Mesendoderm (in vitro differentiated cells): ENCODE measurements around the gene PLCD1.

Experiments used
- DNase-seq: peaks from one replicate; pipeline ENCODE4 v3.0.0; 2013
- H2AK5ac ChIP-seq: 2 replicates; pipeline ENCODE4 v1.6.1; 2013; ENCODE audit warnings: low read length, inconsistent platforms
- H2BK120ac ChIP-seq: 2 replicates; pipeline ENCODE4 v1.6.1; 2013; ENCODE audit warnings: low read depth, mild to moderate bottlenecking, low read length, moderate library complexity, mixed read lengths
- H2BK15ac ChIP-seq: replicated peaks from 2 replicates; pipeline ENCODE4 v1.6.1; 2013; ENCODE audit warnings: low read depth, mild to moderate bottlenecking, moderate library complexity
- H2BK5ac ChIP-seq: 2 replicates; pipeline ENCODE4 v1.6.1; 2013; ENCODE audit warnings: low read length, inconsistent platforms
- H3K18ac ChIP-seq: 2 replicates; pipeline ENCODE4 v1.6.1; 2013; ENCODE audit warnings: mild to moderate bottlenecking, low read length, mixed read lengths
- H3K23ac ChIP-seq: one replicate; pipeline ENCODE4 v1.6.1; 2013; ENCODE audit warnings: low read length
- H3K27ac ChIP-seq: 2 replicates; pipeline ENCODE4 v1.5.1; 2013; ENCODE audit warnings: low read depth, mild to moderate bottlenecking, inconsistent platforms, low read length, moderate library complexity
- H3K27me3 ChIP-seq: 2 replicates; pipeline ENCODE4 v1.6.1; 2013; ENCODE audit warnings: low read length, control low read depth, mild to moderate bottlenecking, inconsistent platforms; ENCODE audit not compliant: insufficient read depth, poor library complexity
- H3K36me3 ChIP-seq: 2 replicates; pipeline ENCODE4 v1.6.1; 2013; ENCODE audit warnings: low read length, inconsistent platforms; ENCODE audit not compliant: control insufficient read depth, insufficient read depth
- H3K4ac ChIP-seq: one replicate; pipeline ENCODE4 v1.6.1; 2013; ENCODE audit warnings: low read depth, mild to moderate bottlenecking, low read length, moderate library complexity
- H3K4me1 ChIP-seq: 2 replicates; pipeline ENCODE4 v1.6.1; 2013; ENCODE audit warnings: low read depth, low read length, inconsistent platforms; ENCODE audit not compliant: control insufficient read depth
- H3K4me2 ChIP-seq: 2 replicates; pipeline ENCODE4 v1.6.1; 2013; ENCODE audit warnings: low read length
- H3K4me3 ChIP-seq: 2 replicates; pipeline ENCODE4 v1.5.1; 2013; ENCODE audit warnings: mild to moderate bottlenecking, low read length
- H3K56ac ChIP-seq: one replicate; pipeline ENCODE4 v1.6.1; 2013; ENCODE audit warnings: low read length
- H3K79me1 ChIP-seq: 2 replicates; pipeline ENCODE4 v1.6.1; 2013; ENCODE audit warnings: low read length, inconsistent platforms
- H3K79me2 ChIP-seq: 2 replicates; pipeline ENCODE4 v1.6.1; 2013; ENCODE audit warnings: mild to moderate bottlenecking, low read length; ENCODE audit not compliant: control insufficient read depth, insufficient read depth
- H3K9ac ChIP-seq: 2 replicates; pipeline ENCODE4 v1.6.1; 2013; ENCODE audit warnings: low read length, inconsistent platforms
- H4K5ac ChIP-seq: one replicate; pipeline ENCODE4 v1.6.1; 2013; ENCODE audit warnings: low read length
- H4K8ac ChIP-seq: one replicate; pipeline ENCODE4 v1.6.1; 2013; ENCODE audit warnings: low read depth, mild to moderate bottlenecking, control low read depth, low read length, moderate library complexity
- WGBS: extraction: QIAGEN DNeasy Blood & Tissue Kit; methylation state at CpG from one replicate; pipeline ENCODE4 v1.1.7; 2013; ENCODE audit warnings: low lambda C conversion rate, missing lambda C conversion rate; ENCODE audit not compliant: insufficient coverage; ENCODE audit errors: extremely low coverage; 5-methylcytosine and 5-hydroxymethylcytosine counted together

The PLCD1 gene

DNA sequence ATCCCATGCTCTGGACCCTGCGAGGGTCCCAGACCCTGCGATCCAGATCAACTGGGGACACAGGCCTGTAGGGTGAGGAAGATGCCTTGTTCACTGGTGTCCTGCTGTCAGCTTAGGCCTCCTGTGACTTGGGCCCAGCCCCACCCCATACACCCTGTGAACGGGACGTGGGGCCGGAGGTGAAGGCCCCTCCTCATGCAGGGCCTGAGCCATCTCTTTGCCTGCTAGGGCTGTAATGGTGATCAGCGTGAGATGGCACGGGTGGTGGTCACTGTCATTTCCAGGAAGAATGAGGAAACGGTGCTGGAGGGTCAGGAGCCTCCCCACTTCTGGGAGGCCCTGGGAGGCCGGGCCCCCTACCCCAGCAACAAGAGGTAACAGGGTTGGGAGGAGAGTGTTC, 26.5 kb downstream of the PLCD1 start:
- Histone ChIP-seq H3K27ac (no peak overlapping the region), H3K9ac (no peak overlapping the region), H3K4ac (no peak overlapping the region), H3K79me1 (no peaks in the 10 kb centered on the region), H3K23ac (no peak overlapping the region), H4K8ac (no peak overlapping the region), H2BK15ac (no peak overlapping the region), H3K36me3 (no peaks in the 10 kb centered on the region), H3K4me1 (peaks cover 6% of the 10 kb centered on the region), H3K27me3 (no peaks in the 10 kb centered on the region), H3K56ac (no peak overlapping the region), H2BK120ac (no peak overlapping the region), H3K4me3 (no peak overlapping the region), H2BK5ac (no peak overlapping the region), H3K79me2 (no peaks in the 10 kb centered on the region), H2AK5ac (no peak overlapping the region), H3K4me2 (no peak overlapping the region), H3K18ac (no peak overlapping the region), H4K5ac (no peak overlapping the region)
- WGBS, result no CpG with 5 or more reads among the region's 9 CpGs
- DNase-seq, result no peak

DNA sequence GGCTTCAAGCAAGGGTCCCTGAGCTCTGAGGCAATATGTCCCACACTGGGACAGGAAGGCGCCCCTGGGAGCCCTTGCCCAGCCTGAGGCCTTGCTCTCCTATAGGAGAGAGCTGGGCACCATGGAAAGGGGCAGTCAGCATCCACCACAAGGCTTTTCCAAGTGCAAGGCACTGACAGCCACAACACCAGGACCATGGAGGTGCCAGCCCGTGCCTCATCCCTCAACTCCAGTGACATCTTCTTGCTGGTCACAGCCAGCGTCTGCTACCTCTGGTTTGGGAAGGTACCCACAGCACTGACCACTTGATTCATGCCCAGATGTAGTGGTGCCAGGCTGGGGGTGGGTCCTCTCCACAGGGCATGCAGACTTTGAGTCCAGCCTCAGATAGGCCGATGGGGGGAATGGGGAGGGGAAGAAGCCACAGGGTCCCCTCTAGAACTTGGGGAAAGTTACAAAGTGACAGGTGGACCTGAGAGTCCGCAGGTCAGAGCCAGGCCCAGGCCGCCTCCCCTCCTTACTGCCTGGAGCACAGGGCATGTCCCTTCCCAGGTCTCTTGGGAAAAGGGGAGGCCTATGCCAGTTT, 27.1 kb downstream of the PLCD1 start:
- no peak overlapping the region for H2BK120ac ChIP-seq
- no peaks in the 10 kb centered on the region for H3K27me3 ChIP-seq
- H3K56ac ChIP-seq, result no peak overlapping the region
- H3K4ac ChIP-seq, result no peak overlapping the region
- no peak overlapping the region for H2BK15ac ChIP-seq
- H3K79me2 ChIP-seq, result no peaks in the 10 kb centered on the region
- no peak overlapping the region for H3K18ac ChIP-seq
- no peak overlapping the region for H4K8ac ChIP-seq
- peaks cover 6% of the 10 kb centered on the region for H3K4me1 ChIP-seq
- no peak overlapping the region for H3K23ac ChIP-seq
- H2AK5ac ChIP-seq, result no peak overlapping the region
- H3K4me3 ChIP-seq, result no peak overlapping the region
- H3K36me3 ChIP-seq, result no peaks in the 10 kb centered on the region
- WGBS, result no CpG with 5 or more reads among the region's 6 CpGs
- H3K9ac ChIP-seq, result no peak overlapping the region
- H3K27ac ChIP-seq, result no peak overlapping the region
- H3K4me2 ChIP-seq, result no peak overlapping the region
- no peaks in the 10 kb centered on the region for H3K79me1 ChIP-seq
- H2BK5ac ChIP-seq, result no peak overlapping the region
- H4K5ac ChIP-seq, result no peak overlapping the region
- DNase-seq, result no peak

DNA sequence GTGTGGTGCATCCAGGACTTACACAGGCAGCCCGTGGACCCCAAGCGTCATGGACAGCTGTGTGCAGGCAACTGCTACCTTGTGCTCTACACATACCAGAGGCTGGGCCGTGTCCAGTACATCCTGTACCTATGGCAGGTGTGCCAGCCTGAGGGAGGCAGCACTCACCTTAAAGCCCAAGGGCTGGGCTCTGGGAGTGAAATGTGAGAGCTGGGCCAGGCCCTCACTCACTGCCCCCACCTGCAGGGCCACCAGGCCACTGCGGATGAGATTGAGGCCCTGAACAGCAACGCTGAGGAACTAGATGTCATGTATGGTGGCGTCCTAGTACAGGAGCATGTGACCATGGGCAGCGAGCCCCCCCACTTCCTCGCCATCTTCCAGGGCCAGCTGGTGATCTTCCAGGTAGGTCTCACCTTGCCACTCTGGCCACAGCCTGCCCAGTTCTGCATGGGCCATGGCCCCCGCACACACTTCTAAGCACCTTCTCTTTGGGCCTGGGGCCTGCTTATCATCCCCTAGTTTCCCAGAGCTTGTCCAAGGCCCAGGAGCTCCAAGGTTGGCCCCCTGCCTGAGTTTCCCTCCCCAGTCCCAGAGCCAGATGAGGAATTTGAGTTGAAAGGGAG, 27.9 kb downstream of the PLCD1 start:
- no peak overlapping the region for H3K4ac ChIP-seq
- DNase-seq, result peak; percentile 61
- WGBS, result no CpG with 5 or more reads among the region's 9 CpGs

GRCh38 chr3:38000965-38001455, 28.4 kb downstream of the PLCD1 start:
- no peak overlapping the region for H2BK15ac ChIP-seq
- no peak overlapping the region for H3K27ac ChIP-seq
- H4K5ac ChIP-seq, result no peak overlapping the region
- H3K4me3 ChIP-seq, result no peak overlapping the region
- H2AK5ac ChIP-seq, result no peak overlapping the region
- H2BK120ac ChIP-seq, result no peak overlapping the region
- H2BK5ac ChIP-seq, result no peak overlapping the region
- no peak overlapping the region for H3K23ac ChIP-seq
- no peak overlapping the region for H3K4me2 ChIP-seq
- H3K9ac ChIP-seq, result no peak overlapping the region
- H3K36me3 ChIP-seq, result no peaks in the 10 kb centered on the region
- H4K8ac ChIP-seq, result no peak overlapping the region
- H3K79me1 ChIP-seq, result no peaks in the 10 kb centered on the region
- no peaks in the 10 kb centered on the region for H3K79me2 ChIP-seq
- H3K56ac ChIP-seq, result no peak overlapping the region
- WGBS, result no CpG with 5 or more reads among the region's 6 CpGs
- H3K27me3 ChIP-seq, result no peaks in the 10 kb centered on the region
- no peak for DNase-seq
- H3K4ac ChIP-seq, result no peak overlapping the region
- peaks cover 6% of the 10 kb centered on the region for H3K4me1 ChIP-seq
- no peak overlapping the region for H3K18ac ChIP-seq

More for the DNA sequence above, 27.9 kb downstream of the PLCD1 start:
- no peak overlapping the region for H3K4me3 ChIP-seq
- H3K4me2 ChIP-seq, result no peak overlapping the region
- no peak overlapping the region for H2BK5ac ChIP-seq
- no peak overlapping the region for H2BK15ac ChIP-seq
- no peaks in the 10 kb centered on the region for H3K79me1 ChIP-seq
- H3K23ac ChIP-seq, result no peak overlapping the region
- H4K8ac ChIP-seq, result no peak overlapping the region
- H3K18ac ChIP-seq, result no peak overlapping the region
- no peaks in the 10 kb centered on the region for H3K36me3 ChIP-seq
- no peak overlapping the region for H3K27ac ChIP-seq
- no peak overlapping the region for H2AK5ac ChIP-seq
- H3K56ac ChIP-seq, result no peak overlapping the region
- H3K9ac ChIP-seq, result no peak overlapping the region
- peaks cover 6% of the 10 kb centered on the region for H3K4me1 ChIP-seq
- H4K5ac ChIP-seq, result no peak overlapping the region
- no peak overlapping the region for H2BK120ac ChIP-seq
- H3K79me2 ChIP-seq, result no peaks in the 10 kb centered on the region
- no peaks in the 10 kb centered on the region for H3K27me3 ChIP-seq

- Histone ChIP-seq H3K27ac (no peak overlapping the region), H3K56ac (no peak overlapping the region), H3K36me3 (no peaks in the 10 kb centered on the region), H3K4ac (no peak overlapping the region), H2AK5ac (no peak overlapping the region), H3K27me3 (no peaks in the 10 kb centered on the region), H3K4me3 (no peak overlapping the region), H3K4me2 (no peak overlapping the region), H2BK5ac (no peak overlapping the region), H3K79me2 (no peaks in the 10 kb centered on the region), H3K9ac (no peak overlapping the region), H3K79me1 (no peaks in the 10 kb centered on the region), H3K23ac (no peak overlapping the region), H3K4me1 (peaks cover 6% of the 10 kb centered on the region), H4K8ac (no peak overlapping the region), H2BK120ac (no peak overlapping the region), H4K5ac (no peak overlapping the region), H2BK15ac (no peak overlapping the region), H3K18ac (no peak overlapping the region)
- no peak for DNase-seq
- WGBS, result no CpG with 5 or more reads among the region's 6 CpGs
Measured at GRCh38 chr3:38000242-38000916, 29.1 kb downstream of the PLCD1 start.
